PC-9 (cell line): ENCODE results near the gene JAG2.

Experiments
- EZH2 ChIP-seq: fragments of 200-600 bp; sonication (generic); IDR thresholded peaks from 2 replicates; pipeline ENCODE4 v1.8.0; 2017; ENCODE audit warnings: antibody characterized with exemption, low read depth
- TF ChIP-seq, protein P1 (sequence below): fragments of 200-600 bp; sonication (generic); conservative IDR thresholded peaks from 2 replicates; pipeline ENCODE4 v1.6.1; 2017; ENCODE audit warnings: mixed run types, antibody characterized with exemption, mild to moderate bottlenecking, moderate library complexity

DNA sequence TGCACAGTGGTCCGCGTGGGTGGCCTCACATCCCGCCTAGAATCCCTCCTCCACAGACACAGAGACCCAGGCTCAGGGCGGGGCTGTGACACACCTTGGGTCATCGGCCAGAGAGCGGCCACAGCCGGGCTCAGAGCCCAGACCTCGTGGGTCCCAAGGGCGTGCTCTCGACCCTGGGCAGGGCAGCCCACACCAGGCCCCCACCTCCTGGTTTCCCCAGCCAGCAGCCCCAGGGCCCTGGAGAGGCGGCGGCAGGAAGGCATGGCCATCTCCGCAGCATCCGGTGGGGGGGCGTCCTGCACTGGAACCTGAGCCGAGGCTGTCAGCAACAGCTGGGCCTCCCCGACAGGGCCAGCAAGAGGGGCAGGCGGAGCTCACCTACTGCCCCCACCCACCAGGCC, 15.2 kb downstream of the JAG2 start:
- TF ChIP-seq, protein P1, sequence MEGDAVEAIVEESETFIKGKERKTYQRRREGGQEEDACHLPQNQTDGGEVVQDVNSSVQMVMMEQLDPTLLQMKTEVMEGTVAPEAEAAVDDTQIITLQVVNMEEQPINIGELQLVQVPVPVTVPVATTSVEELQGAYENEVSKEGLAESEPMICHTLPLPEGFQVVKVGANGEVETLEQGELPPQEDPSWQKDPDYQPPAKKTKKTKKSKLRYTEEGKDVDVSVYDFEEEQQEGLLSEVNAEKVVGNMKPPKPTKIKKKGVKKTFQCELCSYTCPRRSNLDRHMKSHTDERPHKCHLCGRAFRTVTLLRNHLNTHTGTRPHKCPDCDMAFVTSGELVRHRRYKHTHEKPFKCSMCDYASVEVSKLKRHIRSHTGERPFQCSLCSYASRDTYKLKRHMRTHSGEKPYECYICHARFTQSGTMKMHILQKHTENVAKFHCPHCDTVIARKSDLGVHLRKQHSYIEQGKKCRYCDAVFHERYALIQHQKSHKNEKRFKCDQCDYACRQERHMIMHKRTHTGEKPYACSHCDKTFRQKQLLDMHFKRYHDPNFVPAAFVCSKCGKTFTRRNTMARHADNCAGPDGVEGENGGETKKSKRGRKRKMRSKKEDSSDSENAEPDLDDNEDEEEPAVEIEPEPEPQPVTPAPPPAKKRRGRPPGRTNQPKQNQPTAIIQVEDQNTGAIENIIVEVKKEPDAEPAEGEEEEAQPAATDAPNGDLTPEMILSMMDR = no peak
- no peak for TF ChIP-seq EZH2
